Measurements from ENCODE around the gene PRPS1L1. TPM values are rescaled to one million over a fixed set of nuclear protein-coding genes. Genes with fewer than 3 reads are reported as not detected.

The PRPS1L1 gene
- total RNA-seq, 1 experiment from 2014 or later: not detected

DNA sequence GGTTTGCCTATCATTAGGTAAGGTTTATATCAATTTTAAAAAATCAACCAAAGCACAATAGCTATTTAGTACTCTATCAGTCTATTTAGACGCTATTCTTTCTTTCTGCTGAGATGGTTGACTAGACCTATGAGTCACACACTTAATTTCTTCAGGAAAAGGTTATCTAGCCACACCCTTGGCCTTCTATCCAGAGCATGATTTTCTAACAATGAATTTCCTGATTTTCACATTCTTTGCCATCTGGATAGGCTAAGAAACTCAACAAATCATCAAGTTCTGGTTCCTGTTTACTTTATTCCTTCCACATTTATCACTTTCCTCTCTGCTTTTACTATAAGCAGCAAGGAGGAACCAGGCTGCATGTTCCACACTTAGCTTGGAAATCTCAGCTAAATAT lies 8.1 kb downstream of the PRPS1L1 start:
- peak; percentile 53 for DNase-seq (ENCODE audit: low read depth, low spot score)
- in situ Hi-C loops (cut with HindIII; ENCODE audit: low pct_unique_long_range_greater_than_20kb, low sequenced_read_pairs): no loop called here

GRCh38 chr7:18018296-18019215 lies 9.1 kb downstream of the PRPS1L1 start:
- DNase-seq (ENCODE audit: low read depth, low spot score): no peak
- in situ Hi-C loops (cut with HindIII; ENCODE audit: low pct_unique_long_range_greater_than_20kb, low sequenced_read_pairs): no loop called here

DNA sequence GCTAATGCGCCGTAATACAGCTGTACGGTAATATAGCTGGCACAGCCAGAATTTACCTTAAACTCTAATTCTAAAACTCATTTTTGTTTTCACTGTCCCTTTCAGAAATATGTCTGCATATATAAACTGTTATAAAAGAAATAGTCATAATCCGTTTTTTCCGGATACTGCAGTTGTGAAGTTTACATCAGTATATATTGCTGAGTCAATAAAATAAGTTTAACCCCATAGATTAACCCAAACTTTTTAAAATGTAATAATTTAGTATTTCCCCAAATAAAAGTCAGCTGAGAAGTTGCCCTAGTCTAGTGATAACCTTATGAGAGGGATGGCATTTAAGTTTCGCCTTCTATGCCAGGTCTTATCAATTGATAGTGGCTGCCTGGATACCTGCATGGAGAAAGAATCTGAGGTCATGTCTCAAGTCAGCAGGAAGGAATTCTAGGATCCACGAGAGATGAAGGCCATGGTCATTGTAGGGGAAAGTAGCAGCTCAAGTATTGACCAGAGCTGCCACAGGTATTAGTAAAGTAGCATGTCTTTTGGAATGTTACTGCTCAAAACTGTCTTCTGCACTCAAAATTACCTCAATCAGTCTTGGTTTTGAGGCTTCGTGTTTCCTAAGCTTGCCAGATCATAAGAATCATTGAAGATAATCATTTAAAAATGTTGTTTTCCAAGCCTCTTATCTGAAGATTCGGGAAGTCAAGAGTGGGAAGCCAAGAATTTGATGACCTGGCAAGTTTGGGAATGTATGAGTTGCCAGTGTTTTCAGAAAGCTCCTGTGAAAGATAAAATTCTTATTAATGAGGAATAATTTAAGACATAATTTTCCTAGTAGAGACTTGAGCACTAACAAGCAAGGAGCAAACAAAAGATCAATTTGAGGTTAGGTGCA lies 10.8 kb downstream of the PRPS1L1 start:
- no peak for DNase-seq (ENCODE audit: low read depth, low spot score)
- in situ Hi-C loops (cut with HindIII; ENCODE audit: low pct_unique_long_range_greater_than_20kb, low sequenced_read_pairs): no loop called here

DNA sequence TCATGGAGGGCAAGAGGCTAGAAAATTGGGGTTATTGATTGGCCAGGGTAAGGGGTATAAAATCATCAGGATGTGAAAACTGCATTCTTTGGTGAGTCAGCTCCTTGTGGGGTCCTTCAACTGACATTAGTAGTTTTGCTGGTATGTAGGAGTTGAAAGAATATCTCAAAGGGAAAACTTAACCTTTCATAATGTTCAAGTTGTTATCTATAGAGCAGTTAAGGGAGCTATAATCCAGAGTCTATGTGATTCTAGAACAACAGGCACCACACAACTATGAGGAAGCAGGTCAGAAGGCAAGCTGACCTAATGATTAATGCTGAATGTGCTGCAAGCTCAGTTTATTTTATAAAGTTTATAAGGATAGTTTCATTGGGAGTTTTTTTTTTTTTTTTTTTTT lies 13.7 kb downstream of the PRPS1L1 start:
- in situ Hi-C loops (cut with HindIII; ENCODE audit: low pct_unique_long_range_greater_than_20kb, low sequenced_read_pairs): no loop called here
- DNase-seq (ENCODE audit: low read depth, low spot score): no peak

DNA sequence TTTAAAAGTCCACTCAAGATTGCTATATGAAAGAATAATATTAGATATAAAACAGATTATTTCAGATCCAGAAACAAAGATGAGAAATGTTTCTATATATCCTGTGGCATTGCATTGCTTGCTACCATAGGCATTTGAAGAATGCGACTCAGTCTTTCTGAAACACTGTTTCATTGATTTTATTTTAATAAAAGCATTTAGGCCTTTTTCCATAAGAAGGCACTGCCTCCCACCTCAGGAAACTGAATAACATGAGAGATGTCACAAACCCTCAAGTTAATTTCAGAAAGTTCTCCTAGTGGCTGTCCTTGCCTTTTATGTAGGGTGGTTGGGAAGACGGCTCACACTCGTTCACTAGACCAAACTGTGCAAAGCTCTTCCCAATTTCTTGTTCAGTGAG lies 23.3 kb downstream of the PRPS1L1 start:
- peak; percentile 76 for DNase-seq (ENCODE audit: low read depth, low spot score)
- in situ Hi-C loops (cut with HindIII; ENCODE audit: low pct_unique_long_range_greater_than_20kb, low sequenced_read_pairs): no loop called here

DNA sequence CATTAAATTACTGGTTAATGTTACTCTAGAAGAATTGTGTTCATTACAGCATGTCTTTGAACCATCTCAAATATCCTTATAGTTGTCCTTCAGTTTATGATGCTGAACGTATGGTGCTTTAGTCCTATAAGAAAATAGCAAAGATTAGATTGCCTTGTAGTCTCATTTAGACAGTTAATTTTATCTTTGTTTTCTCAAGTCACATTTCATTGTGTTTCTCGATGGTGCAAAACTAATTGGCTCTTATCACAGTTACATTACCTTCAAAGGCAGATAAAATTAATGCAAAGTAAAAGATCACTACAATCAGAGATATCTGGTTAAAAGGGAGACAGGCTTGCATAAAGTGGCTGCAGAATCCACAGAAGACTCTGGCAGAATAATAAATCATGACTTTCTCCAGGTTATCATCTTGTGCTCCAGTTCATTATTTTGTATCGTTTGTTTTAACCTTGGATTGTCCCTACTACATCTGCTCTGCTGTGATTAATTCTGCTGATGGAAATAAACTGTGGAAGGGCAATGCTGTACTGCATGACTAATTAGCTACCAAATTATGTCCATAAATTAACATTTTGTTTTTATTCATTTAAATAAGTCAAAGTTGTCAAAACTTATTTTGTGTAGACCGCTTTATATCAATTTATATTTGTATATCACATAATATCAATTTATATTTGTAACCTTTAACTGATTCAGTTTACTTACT lies 24.2 kb downstream of the PRPS1L1 start:
- DNase-seq (ENCODE audit: low read depth, low spot score): no peak
- in situ Hi-C loops (cut with HindIII; ENCODE audit: low pct_unique_long_range_greater_than_20kb, low sequenced_read_pairs): no loop called here

GRCh38 chr7:17998692-17999091 lies 29.0 kb downstream of the PRPS1L1 start:
- in situ Hi-C loops (cut with HindIII; ENCODE audit: low pct_unique_long_range_greater_than_20kb, low sequenced_read_pairs): no loop called here
- no peak for DNase-seq (ENCODE audit: low read depth, low spot score)

GRCh38 chr7:17996442-17997223 lies 31.0 kb downstream of the PRPS1L1 start:
- in situ Hi-C loops (cut with HindIII; ENCODE audit: low pct_unique_long_range_greater_than_20kb, low sequenced_read_pairs): no loop called here
- no peak for DNase-seq (ENCODE audit: low read depth, low spot score)

DNA sequence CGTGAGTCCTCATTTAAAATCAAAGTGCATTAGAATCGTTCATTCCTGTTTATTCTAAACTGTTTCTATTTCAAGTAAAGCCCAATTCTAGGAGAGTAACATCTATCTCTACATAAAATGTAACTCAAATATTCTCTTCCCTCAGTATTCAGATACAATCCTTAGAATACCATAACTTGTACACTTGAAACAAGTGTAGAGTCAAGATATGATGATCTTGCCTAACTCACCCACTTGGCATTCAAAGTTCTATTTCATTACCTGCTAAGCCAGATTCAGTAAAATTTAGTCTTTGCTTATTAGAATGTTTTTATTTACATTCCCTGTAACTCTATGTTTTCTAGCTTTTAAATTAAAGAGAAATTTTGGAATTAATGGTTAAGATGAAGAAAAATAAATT lies 31.6 kb downstream of the PRPS1L1 start:
- in situ Hi-C loops (cut with HindIII; ENCODE audit: low pct_unique_long_range_greater_than_20kb, low sequenced_read_pairs): no loop called here
- no peak for DNase-seq (ENCODE audit: low read depth, low spot score)

- DNase-seq (ENCODE audit: low read depth, low spot score): no peak
- in situ Hi-C loops (cut with HindIII; ENCODE audit: low pct_unique_long_range_greater_than_20kb, low sequenced_read_pairs): no loop called here
These were observed 33.4 kb downstream of the PRPS1L1 start for GRCh38 chr7:17994079-17994850.

GRCh38 chr7:17991866-17992648 lies 35.6 kb downstream of the PRPS1L1 start:
- peak; percentile 64 for DNase-seq (ENCODE audit: low read depth, low spot score)
- in situ Hi-C loops (cut with HindIII; ENCODE audit: low pct_unique_long_range_greater_than_20kb, low sequenced_read_pairs): no loop called here

GRCh38 chr7:17990761-17991160 lies 36.9 kb downstream of the PRPS1L1 start:
- DNase-seq (ENCODE audit: low read depth, low spot score): no peak
- in situ Hi-C loops (cut with HindIII; ENCODE audit: low pct_unique_long_range_greater_than_20kb, low sequenced_read_pairs): no loop called here

- DNase-seq (ENCODE audit: low read depth, low spot score): peak; percentile 35
These were observed 38.1 kb downstream of the PRPS1L1 start for GRCh38 chr7:17989546-17989945.

DNA sequence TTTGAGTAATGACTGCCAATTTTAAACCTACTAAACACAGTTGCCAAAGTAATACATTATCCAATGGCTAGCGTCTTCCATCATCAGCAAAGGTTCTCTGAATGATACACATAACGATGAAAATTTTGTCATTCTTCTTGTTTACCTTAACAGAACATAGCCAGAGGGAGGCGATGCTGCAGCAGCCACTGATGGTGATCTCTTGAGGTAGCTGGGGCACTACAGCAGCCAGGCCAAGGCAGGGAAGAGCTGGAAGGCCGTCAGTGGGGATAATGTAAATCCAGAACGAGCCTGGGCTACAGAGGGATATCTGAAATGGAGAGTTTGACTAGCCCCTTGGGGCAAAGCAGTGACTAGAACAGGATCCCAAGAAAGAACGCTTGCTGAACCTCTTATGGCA lies 38.8 kb downstream of the PRPS1L1 start:
- in situ Hi-C loops (cut with HindIII; ENCODE audit: low pct_unique_long_range_greater_than_20kb, low sequenced_read_pairs): no loop called here
- no peak for DNase-seq (ENCODE audit: low read depth, low spot score)

More at GRCh38 chr7:17989546-17989945, 38.1 kb downstream of the PRPS1L1 start:
- in situ Hi-C loops (cut with HindIII; ENCODE audit: low pct_unique_long_range_greater_than_20kb, low sequenced_read_pairs): no loop called here

- no peak for DNase-seq (ENCODE audit: low read depth, low spot score)
- in situ Hi-C loops (cut with HindIII; ENCODE audit: low pct_unique_long_range_greater_than_20kb, low sequenced_read_pairs): no loop called here
These were observed 39.5 kb downstream of the PRPS1L1 start for GRCh38 chr7:17988141-17988540.

GRCh38 chr7:17986851-17987250 lies 40.8 kb downstream of the PRPS1L1 start:
- in situ Hi-C loops (cut with HindIII; ENCODE audit: low pct_unique_long_range_greater_than_20kb, low sequenced_read_pairs): no loop called here
- no peak for DNase-seq (ENCODE audit: low read depth, low spot score)
